Tibial nerve (tissue), 4 donors: ENCODE data around the gene CARD9. TPM values are rescaled to one million over a fixed set of nuclear protein-coding genes. Genes with fewer than 3 reads are reported as not detected.
"Not testable (repeated sequence)": the region's sequence is repeated elsewhere in the genome, so short reads cannot be mapped to it uniquely, and the experiment has no call there.

Source experiments
- DNase-seq, 2 donors: peaks; one replicate each; pipeline ENCODE4 v3.0.0-alpha.2; 2019; ENCODE audit warnings: low spot score in 2 of 2
- H3K27ac ChIP-seq, 4 donors: fragments of 200-600 bp; sonication (generic) in 3 of 4; one replicate each; pipeline ENCODE4 v1.5.1; 2017 to 2019; ENCODE audit warnings: mild to moderate bottlenecking in 1 of 4
- H3K27me3 ChIP-seq, 2 donors: fragments of 200-600 bp; sonication (generic) in 1 of 2; one replicate each; pipeline versions ENCODE4 v1.5.1 to v1.6.0; 2017 to 2019
- H3K36me3 ChIP-seq, 3 donors: fragments of 200-600 bp; sonication (generic); one replicate each; pipeline ENCODE4 v1.5.1; 2018 to 2019
- H3K4me1 ChIP-seq, 4 donors: fragments of 200-600 bp; sonication (generic) in 3 of 4; one replicate each; pipeline ENCODE4 v1.5.1; 2017 to 2019
- H3K4me3 ChIP-seq, 4 donors: fragments of 200-600 bp; sonication (generic) in 3 of 4; one replicate each; pipeline ENCODE4 v1.5.1; 2017 to 2019; ENCODE audit warnings: mild to moderate bottlenecking in 1 of 4, moderate library complexity in 1 of 4
- H3K9me3 ChIP-seq, 4 donors: fragments of 200-600 bp; sonication (generic) in 3 of 4; one replicate each; pipeline ENCODE4 v1.5.1; 2017 to 2019
- EP300 ChIP-seq, 2 donors: sonication (generic); formaldehyde crosslinking; IDR thresholded peaks; one replicate each; pipeline ENCODE4 v1.6.1; 2017; ENCODE audit warnings: antibody characterized with exemption in 2 of 2, mild to moderate bottlenecking in 1 of 2
- POLR2A ChIP-seq, 2 donors: fragments of 450-650 bp; IDR thresholded peaks; one replicate each; pipeline ENCODE4 v1.6.1; 2017; ENCODE audit warnings: antibody characterized with exemption in 2 of 2, mild to moderate bottlenecking in 2 of 2, moderate library complexity in 2 of 2
- whole genome bisulfite sequencing, 2 donors: methylation state at CpG; one replicate each; pipeline ENCODE4 v1.1.5; 2018; 5-methylcytosine and 5-hydroxymethylcytosine counted together
- total RNA-seq, 4 donors: library from RNA; depleted of rRNA; stranded (reverse); fragments of >200 nt; gene quantifications; one replicate each; pipeline ENCODE4 v1.1.0, GENCODE V29; 2016
- TF ChIP-seq, protein P1 (sequence below), 5 experiments: fragments of 200-600 bp in 3 of 5; fragments of 450-650 bp in 2 of 5; sonication (generic) in 3 of 5; IDR thresholded peaks; one replicate each; pipeline ENCODE4 v1.5.1; 2016 to 2019; ENCODE audit warnings: antibody characterized with exemption in 5 of 5, mild to moderate bottlenecking in 3 of 5, moderate library complexity in 2 of 5

CARD9 gene
- total RNA-seq, 4 donors from 2014 or later: 3.1 to 19.8 (median 3.1) TPM

- Histone ChIP-seq H3K4me3 (peak overlapping the region; percentile 82 to 97 (median 87)), H3K4me1 (peaks cover 0 to 42% (median 19%) of the 10 kb centered on the region in 4 donors), H3K36me3 (peaks cover 8 to 57% (median 9%) of the 10 kb centered on the region in 3 donors), H3K27ac (peak overlapping the region; percentile 46 to 96 (median 89)), H3K9me3 (no peaks in the 10 kb centered on the region), H3K27me3 (no peaks in the 10 kb centered on the region)
- TF ChIP-seq POLR2A (IDR thresholded peaks at IDR 0.05) (peak in 1 of 2 donors; percentile 7), EP300 (IDR thresholded peaks at IDR 0.05) (peak in 1 of 2 donors; percentile 10)
- TF ChIP-seq, protein P1, sequence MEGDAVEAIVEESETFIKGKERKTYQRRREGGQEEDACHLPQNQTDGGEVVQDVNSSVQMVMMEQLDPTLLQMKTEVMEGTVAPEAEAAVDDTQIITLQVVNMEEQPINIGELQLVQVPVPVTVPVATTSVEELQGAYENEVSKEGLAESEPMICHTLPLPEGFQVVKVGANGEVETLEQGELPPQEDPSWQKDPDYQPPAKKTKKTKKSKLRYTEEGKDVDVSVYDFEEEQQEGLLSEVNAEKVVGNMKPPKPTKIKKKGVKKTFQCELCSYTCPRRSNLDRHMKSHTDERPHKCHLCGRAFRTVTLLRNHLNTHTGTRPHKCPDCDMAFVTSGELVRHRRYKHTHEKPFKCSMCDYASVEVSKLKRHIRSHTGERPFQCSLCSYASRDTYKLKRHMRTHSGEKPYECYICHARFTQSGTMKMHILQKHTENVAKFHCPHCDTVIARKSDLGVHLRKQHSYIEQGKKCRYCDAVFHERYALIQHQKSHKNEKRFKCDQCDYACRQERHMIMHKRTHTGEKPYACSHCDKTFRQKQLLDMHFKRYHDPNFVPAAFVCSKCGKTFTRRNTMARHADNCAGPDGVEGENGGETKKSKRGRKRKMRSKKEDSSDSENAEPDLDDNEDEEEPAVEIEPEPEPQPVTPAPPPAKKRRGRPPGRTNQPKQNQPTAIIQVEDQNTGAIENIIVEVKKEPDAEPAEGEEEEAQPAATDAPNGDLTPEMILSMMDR (IDR thresholded peaks at IDR 0.05): peak in 1 of 5 experiments; percentile 3
- WGBS, 2 donors: 9 to 10% methylated on average over 44 of the region's 71 CpGs
- no peak for DNase-seq
Observed at GRCh38 chr9:136409557-136410455, 36.3 kb upstream of the CARD9 start.

DNA sequence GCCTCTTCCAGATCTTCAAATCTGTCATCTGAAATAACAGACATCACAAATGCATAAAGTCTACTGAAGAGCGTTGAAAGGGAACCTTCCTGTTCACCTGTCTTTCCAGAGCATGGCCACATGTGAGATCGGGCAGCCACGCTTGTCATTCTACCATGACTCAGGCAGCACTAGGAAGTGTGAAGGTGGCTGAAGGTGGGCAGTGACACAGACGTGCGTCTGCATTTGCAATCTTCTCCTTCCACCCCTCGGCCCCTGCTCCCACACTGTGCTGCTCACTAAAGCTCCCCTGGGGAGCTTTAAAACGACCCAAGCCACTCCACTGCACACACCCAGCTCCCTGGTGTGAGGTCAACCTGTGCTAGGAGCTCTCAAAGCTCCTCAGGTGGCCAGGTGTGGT is 34.4 kb upstream of the CARD9 start:
- Histone ChIP-seq H3K36me3 (peaks cover 3 to 55% (median 8%) of the 10 kb centered on the region in 3 donors), H3K27me3 (no peaks in the 10 kb centered on the region), H3K4me1 (peaks cover 0 to 39% (median 23%) of the 10 kb centered on the region in 4 donors), H3K9me3 (no peaks in the 10 kb centered on the region), H3K4me3 (no peak overlapping the region), H3K27ac (no peak overlapping the region)
- no peak for TF ChIP-seq POLR2A (IDR thresholded peaks at IDR 0.05)
- TF ChIP-seq, protein P1 (IDR thresholded peaks at IDR 0.05): no peak
- TF ChIP-seq EP300 (IDR thresholded peaks at IDR 0.05): no peak
- 85 to 90% methylated on average over 7 of the region's 7 CpGs for WGBS, 2 donors
- DNase-seq: no peak

DNA sequence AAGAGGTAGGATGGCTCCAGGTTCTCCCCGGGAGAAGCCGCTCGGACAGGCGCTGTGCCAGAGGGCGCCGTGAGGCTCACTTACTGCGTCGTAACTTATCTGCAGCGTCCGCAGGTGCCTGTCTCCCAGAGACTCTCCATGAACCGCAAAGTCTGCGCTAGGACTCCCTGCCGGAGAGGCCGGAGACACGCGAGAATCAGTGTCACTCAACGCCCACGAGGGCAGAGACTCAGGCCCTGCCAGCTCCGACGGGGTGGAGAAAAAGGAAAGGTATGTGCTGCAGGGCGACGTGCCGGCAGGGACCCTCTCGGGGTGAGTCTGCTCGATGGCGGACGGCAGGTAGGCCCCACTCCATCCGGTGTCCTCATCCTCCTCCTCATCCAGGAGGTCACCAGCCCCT is 33.6 kb upstream of the CARD9 start:
- peaks cover 0 to 30% (median 23%) of the 10 kb centered on the region in 4 donors for H3K4me1 ChIP-seq
- peaks cover 3 to 57% (median 8%) of the 10 kb centered on the region in 3 donors for H3K36me3 ChIP-seq
- not testable (repeated sequence) for H3K9me3 ChIP-seq, DNase-seq, H3K27ac ChIP-seq, H3K4me3 ChIP-seq, H3K27me3 ChIP-seq
- WGBS, 2 donors: 92% methylated on average over 28 of the region's 28 CpGs

DNA sequence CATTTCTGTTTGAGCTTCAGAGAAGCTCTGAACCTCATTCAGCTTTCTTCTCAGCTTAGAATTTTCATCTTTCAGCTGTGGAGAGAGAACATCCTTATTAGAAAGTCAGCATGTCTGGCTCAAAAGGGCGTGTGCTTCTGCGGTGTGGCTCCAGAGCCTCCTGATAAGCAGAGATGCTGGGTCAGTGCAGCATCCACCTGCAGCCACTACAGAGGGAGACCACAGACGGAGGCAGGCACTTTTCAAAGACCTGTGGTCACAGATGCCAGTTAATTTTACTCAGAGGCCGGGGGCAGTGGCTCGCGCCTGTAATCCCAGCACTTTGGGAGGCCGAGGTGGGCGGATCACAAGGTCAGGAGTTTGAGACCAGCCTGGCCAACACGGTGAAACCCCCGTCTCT is 32.4 kb upstream of the CARD9 start:
- H3K4me3 ChIP-seq, H3K27ac ChIP-seq, H3K9me3 ChIP-seq, DNase-seq, H3K27me3 ChIP-seq: not testable (repeated sequence)
- Histone ChIP-seq H3K36me3 (peaks cover 3 to 59% (median 8%) of the 10 kb centered on the region in 3 donors), H3K4me1 (peaks cover 0 to 24% (median 14%) of the 10 kb centered on the region in 4 donors)
- WGBS, 2 donors: 86 to 90% methylated on average over 10 of the region's 10 CpGs

DNA sequence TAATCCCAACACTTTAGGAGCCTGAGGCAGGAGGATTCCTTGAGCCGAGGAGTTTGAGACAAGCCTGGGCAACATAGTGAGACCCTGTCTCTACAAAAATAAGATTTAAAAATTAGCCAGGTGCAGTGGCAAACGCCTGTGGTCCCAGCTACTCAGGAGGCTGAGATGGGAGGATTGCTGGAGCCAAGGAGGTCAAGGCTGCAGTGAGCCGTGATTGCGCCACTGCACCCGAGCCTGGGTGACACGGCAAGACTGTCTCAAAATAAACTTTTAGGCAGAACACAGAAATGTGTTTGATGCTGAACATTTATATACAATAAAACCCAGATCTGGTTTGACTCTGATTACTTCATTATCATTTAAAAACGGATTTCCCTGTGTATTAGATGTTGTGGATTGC is 32.0 kb upstream of the CARD9 start:
- WGBS, 2 donors: 82 to 92% methylated on average over 7 of the region's 7 CpGs
- Histone ChIP-seq H3K9me3 (no peaks in the 10 kb centered on the region), H3K27me3 (no peaks in the 10 kb centered on the region), H3K4me3 (no peak overlapping the region), H3K27ac (no peak overlapping the region), H3K4me1 (peaks cover 0 to 27% (median 18%) of the 10 kb centered on the region in 4 donors), H3K36me3 (peaks cover 3 to 59% (median 8%) of the 10 kb centered on the region in 3 donors)
- TF ChIP-seq EP300 (IDR thresholded peaks at IDR 0.05) (no peak), POLR2A (IDR thresholded peaks at IDR 0.05) (no peak)
- TF ChIP-seq, protein P1 (IDR thresholded peaks at IDR 0.05): no peak
- DNase-seq: no peak

DNA sequence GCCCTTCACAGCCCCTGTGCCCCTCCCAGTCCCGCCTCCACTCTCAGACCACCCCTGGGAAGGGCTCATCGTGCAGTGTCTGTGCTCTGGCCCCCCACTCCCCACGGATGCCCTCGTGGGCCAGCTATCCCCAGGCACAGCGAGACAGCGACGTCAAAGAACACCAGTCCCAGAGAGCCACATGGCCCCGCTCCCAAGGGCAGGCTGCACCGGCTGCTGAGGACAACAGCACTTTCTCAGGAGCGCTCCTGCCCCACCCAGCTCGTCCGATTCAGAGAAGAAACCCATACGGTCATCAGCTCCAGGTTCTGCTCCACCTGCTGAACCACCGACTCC is 31.3 kb upstream of the CARD9 start:
- TF ChIP-seq EP300 (IDR thresholded peaks at IDR 0.05) (no peak), POLR2A (IDR thresholded peaks at IDR 0.05) (no peak)
- TF ChIP-seq, protein P1 (IDR thresholded peaks at IDR 0.05): no peak
- H3K9me3 ChIP-seq: no peaks in the 10 kb centered on the region
- DNase-seq: no peak
- H3K4me3 ChIP-seq: no peak overlapping the region
- H3K27me3 ChIP-seq: no peaks in the 10 kb centered on the region
- H3K4me1 ChIP-seq: peaks cover 0 to 29% (median 18%) of the 10 kb centered on the region in 4 donors
- peak overlapping the region in 1 of 4 donors; percentile 59 for H3K27ac ChIP-seq
- 84 to 91% methylated on average over 14 of the region's 14 CpGs for WGBS, 2 donors
- H3K36me3 ChIP-seq: peaks cover 3 to 59% (median 8%) of the 10 kb centered on the region in 3 donors
